ENCODE results near the gene TSNAXIP1.
"Not testable (repeated sequence)": the region's sequence is repeated elsewhere in the genome, so short reads cannot be mapped to it uniquely, and the experiment has no call there.

Gene TSNAXIP1

DNA sequence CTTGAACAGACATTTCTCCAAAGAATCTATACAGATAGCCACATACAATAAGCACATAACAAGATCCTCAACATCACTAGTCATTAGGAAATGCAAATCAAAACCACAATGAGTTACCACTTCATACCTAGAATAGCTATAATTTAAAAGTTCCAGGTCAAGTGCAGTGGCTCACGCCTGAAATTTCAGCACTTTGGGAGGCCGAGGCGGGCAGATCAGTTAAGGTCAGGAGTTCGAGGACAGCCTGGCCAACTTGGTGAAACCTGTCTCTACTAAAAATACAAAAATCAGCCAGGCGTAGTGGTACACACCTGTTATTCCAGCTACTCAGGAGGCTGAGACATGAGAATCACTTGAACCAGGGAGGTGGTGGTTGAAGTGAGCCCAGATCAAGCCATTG is 20.2 kb upstream of the TSNAXIP1 start:
- DNase-seq, result no peak

DNA sequence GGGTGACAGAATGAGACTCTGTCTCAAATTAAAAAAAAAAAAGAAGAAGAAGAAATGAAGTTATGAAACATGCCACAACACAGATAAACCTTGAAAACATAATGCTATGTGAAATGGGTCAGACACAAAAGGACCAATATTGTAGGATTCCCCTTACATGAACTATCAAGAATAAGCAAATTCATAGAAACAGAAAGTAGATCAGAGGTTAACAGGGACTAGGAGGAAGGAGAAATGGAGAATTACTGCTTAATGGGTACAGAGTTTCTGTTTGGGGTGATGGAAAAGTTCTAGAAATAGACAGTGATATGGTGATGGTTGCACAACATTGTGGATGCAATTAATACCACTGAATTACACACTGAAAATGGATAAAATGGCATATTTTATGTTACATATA is 16.6 kb upstream of the TSNAXIP1 start:
- DNase-seq, result no peak

DNA sequence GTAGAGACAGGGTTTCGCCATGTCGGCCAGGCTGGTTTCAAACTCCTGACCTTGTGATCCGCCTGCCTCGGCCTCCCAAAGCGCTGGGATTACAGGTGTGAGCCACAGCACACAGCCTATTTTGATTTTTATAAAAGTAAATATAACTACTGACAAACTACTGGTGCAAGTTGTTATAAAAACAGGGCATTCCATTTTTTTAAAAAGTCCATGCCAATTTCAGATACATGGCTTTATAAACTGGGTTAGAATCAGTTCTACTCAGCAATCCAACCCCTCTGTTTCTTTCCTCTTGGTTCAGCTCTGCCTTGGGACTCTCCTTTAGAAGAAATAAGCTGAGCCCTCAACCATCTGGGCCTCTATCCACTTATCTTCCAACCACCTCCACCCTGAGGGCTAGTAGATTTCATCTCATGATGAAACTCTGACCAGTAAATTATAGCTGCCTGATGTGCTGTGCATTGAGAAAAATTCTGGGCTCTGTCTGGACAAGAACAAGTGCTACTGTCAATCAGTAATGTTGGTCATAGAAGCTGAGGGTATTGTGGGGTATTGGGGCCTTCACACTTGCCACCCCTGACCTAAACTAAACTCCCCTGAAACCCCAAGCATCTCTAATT is 10.5 kb upstream of the TSNAXIP1 start:
- DNase-seq, result no peak

DNA sequence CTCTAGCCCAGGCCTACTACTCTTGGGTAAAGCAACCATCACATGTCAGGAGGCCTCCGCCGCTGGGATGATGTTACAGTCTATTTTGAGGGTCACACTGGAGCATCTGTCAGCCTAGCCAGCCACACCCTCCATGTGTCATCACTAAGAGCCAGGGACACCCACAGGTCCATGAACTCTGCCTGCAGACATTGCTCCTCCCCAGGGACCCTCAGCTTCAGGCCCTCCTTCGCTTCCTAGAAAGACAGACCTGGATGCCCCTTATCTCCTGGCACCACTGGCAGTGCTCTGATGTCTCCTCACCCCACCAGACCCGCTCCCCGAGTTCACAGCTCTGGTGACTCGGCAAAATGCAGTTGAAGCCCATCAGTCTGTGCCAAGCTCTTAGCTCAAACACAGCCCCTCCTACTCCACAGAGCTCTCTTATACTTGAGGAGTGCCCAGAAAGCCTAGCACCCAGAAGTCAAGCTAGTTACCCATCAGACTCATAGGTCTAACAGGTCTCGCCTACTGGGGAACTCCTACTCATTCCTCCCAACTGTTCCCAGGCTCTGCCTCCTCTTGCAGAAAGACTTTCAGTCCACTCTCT is 6.3 kb upstream of the TSNAXIP1 start:
- no peak for DNase-seq

DNA sequence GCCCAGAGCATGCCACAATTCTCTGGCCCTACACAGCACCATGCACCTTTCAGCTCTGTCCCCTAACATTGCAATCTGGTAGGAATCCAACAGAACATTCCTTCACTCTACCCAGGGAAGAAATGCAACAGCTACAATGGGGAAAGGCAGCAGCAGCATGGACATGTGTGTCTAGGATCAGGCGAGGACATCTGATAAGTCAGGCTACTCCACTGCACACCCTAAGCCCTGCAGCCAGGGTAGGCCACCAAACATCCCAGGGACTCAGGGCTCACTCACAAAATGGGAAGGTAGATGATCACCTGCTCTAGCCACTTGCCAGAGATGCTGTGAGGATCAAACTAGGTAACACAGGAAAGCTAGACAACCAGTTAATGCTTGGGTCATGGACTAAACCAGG is 5.4 kb upstream of the TSNAXIP1 start:
- no peak for DNase-seq

DNA sequence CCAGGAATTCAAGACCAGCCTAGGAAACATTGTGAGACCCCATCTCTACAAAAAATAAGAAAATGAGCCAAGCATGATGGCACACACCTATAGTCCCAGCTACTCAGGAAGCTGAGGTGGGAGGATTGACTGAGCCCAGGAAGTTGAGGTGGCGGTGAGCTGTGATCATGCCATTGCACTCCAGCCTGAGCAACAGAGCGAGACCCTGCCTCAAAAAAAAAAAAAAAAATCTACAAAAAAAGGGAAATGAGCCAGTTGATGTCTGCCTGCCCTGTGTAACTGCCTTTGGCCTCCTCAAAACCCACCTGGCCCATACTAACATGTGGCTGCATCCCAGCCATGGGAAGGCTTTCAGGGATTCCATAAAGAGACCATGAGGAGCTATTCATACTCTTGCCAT is 4.8 kb upstream of the TSNAXIP1 start:
- no peak for DNase-seq

DNA sequence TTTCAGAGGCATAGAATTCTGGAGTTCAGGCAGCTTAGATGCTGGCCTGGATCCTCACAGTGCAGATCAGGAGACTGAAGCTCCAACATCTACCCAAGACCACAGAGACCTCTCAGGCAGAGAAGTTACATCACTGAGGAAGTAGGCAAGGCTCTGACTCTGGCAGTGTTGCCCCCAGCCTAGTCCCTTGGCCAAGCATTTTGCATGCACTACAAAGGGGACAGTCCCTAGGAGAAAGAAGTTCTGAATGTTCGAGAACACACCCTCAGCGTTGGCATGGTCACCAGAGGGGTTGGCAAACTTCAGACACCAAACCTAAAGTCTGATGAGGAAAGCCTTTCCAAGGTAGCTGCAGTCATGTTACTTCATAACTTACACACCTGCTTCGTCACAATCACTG is 2.8 kb upstream of the TSNAXIP1 start:
- no peak for DNase-seq

DNA sequence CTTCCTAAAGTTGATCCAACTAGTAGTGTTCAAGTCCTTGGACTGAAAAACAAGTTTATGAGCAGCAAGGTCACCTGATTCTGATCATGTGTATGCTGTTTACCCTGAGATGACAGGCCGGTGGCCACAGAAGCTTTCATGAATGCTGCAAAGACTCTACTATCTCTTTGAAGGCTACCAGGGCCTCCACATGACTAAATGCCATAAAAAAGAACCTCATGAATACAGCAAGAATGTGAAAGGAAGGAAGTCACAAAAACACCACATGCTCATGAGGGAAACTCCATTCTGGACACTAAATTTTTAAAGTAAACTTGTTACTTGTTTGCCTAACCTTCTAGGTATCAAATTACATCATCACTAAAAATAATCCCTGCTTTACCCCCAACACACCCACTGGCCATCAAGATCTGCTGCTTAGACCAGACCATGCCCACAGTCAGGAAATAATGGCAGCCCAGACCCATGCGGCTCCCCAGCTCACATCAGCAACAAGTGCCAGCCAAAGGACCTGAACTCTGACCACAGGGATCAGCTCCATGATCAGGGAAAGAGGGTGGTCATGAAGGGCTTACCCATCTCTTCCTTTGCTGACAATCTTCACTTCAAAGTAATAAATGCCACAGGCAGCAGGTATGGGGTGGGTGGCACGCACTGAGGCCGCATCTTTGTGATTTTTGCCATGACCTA is 1.7 kb upstream of the TSNAXIP1 start:
- DNase-seq, result no peak

DNA sequence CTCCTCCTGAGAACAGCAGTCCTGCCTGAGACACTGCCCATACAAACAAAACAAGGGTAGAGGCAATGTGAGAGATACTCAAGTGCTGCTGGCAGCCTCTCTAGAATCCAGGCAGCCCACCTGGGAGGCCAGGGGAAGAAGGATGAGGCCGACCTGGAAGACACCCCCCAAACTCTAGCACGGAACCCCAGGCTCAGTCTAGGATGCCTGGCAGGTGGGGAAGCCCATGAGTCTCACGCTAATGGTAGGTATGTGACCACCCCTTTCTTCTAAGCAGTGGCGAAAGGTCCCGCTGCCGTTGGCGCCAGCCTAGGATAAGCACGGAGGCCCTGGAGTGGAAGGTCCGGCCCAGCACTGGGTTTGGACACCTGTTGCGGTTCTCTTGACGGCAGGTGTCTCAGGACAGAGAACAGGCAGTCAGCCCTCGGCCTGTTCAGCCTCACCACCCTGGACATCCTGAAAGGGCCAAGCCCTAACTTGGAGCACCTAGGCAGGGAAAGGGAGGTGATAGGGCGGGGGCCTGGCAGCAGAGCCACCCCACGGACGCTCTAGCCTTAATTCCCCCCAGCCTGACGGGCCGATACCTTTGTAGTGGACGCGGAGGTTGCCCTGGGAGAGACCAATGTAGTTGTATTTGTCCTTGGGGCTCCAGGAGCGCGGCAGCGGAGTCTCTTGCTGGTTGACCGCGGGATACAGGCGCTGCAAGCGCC is 816 bp upstream of the TSNAXIP1 start:
- DNase-seq, result no peak

DNA sequence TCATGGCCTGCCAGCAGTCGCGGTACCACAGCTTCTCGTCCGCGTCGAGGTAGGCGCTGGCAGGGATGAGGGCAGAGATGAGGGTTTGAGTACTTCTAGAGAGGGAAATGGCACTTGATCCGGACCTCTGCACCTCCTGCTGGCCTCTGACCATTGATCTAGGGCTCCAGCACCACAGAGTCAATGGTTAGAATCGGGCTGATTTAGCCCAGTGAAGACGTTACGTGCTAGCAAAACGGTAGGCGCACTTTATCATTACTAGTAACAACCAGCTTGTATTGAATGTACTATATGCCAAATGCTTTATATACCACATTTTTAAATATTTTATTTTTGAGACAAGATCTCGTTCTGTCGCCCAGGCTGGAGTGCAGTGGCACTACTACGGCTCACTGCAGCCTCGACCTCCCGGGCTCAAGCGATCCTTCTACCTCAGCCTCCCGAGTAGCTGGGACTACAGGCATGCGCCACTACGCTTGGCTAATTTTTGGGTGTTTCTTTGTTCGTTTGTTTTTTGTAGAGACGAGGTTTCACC is 526 bp downstream of the TSNAXIP1 start:
- no peak for DNase-seq

DNA sequence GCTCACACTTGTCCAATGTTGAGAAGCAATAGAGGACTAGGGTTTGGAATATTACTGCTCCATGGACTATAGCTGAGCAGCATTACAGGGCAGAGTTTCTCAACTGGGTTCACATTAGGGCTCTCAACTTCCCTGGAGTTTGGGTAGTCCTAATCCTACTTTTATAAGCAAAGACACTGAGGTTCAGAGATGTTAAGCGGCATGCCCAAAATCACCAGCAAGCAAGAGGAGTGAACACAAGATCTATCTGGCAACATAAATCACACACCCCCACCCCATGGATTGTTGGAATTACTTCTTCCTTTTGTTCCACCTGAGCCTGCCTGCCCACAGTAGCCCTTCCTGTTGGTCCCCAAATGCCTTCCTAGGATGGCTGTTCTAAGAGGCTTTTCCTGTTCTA is 5.2 kb downstream of the TSNAXIP1 start:
- DNase-seq, result no peak

DNA sequence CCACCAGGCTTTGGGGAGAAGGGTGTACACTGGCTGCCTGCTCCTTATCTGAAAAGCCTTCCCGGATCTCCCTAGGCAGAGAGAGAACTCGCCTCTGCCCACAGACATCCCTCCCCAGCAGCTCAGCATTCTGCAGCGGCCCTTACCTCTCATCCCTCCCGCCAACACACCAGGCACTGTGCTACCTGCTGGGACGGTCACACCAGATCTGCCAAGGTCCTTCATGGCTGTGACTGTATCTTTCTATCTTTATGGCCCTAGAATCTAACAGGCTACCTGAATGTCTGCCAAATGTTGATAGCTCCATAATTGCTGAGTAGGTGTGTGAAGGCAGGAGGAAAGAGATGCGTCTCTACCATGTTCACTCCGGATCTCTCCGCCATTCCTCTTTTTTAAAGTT is 7.9 kb downstream of the TSNAXIP1 start:
- DNase-seq, result no peak

DNA sequence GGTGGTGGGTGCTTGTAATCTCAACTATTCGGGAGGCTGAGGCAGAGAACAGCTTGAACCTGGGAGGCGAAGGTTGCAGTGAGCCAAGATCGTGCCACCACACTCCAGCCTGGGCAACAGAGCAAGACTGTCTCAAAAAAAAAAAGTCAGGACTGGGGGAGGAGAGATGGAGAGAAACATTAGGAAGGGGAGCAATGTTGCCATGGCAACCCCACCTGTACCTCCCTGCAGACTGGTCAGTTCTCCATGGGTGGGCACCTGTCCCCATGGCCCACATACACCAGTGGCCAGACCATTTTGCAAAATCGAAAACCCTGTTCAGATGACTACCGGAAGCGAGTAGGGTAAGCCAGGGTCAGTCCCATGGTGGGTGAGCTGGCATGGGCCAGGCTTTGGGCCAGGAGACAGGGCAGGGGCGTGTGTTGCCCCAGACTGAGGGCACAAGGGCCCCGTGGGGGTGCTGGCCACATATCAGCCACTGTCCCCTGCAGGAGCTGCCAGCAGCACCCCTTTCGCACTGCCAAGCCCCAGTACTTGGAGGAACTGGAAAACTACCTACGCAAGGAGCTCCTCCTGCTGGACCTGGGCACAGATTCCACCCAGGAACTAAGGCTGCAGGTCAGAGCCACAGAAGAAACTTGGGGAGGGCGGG is 14.0 kb downstream of the TSNAXIP1 start:
- DNase-seq, result no peak

DNA sequence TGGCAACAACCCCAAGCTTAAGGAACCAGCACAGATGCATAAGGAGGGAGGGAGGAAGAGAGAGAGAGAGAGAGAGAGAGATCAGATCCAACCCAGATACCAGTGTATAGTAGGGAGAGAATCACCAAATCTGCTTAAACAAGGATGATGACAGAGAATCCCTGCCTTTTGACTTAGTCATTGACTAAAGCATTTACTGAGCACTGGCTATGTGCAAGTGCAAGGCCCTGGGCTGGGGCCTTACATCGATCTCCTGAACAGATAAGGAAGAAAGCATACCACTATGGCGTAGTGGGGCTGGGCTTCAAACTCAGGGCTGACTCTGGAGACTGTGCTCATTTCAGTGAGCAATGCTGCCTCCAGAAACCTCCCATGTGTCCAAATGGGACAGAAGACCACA is 15.8 kb downstream of the TSNAXIP1 start:
- DNase-seq, result no peak

DNA sequence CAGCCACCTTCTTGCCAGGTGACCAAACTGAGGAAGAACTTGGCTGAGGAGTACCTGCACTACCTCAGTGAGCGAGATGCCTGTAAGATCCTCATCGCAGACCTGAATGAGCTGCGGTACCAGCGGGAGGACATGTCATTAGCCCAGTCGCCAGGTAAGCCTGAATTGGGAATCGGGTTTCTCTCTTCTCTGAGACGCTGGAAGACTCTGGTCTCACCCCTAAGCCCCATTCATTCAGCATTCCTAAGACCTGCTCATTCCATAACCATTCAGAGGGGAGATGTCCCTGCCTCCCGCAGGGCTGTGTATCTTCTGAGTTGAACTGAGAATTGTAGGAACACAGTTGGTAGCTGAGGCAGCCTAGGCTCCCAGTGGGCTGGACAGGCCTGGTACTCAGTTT is 18.4 kb downstream of the TSNAXIP1 start:
- no peak for DNase-seq

DNA sequence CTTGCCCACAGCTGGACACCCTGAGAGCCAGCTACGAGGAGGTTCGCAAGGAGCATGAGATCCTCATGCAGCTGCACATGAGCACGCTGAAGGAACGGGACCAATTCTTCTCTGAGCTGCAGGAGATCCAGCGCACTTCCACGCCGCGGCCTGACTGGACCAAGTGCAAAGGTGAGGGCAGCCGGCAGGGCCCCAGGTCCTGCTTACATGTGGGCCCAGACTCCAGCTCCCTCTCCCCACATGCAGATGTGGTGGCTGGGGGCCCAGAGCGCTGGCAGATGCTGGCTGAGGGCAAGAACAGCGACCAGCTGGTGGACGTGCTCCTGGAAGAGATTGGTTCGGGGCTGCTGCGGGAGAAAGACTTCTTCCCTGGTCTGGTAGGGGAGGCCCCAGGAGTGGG is 19.2 kb downstream of the TSNAXIP1 start:
- no peak for DNase-seq

DNA sequence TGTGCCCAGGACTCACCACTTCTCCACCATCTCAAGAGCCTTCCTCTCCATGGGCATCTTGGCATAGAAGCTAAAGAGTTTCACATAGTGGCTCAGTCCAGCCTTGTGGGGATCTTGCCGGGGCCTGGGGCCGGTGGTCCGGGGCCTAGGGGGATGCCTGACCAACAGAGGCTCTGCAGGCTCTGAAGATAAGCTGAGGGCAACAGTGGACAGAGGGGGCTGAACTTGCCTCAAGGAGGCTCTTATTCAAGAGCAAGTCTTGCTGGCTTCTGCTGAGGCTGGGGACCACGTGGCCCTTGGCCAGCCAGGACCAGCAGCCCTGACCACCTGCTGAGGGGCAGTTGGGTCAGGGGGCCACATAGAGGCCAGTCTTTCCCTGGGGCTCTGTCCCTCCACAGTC is 22.0 kb downstream of the TSNAXIP1 start:
- DNase-seq, result no peak

DNA sequence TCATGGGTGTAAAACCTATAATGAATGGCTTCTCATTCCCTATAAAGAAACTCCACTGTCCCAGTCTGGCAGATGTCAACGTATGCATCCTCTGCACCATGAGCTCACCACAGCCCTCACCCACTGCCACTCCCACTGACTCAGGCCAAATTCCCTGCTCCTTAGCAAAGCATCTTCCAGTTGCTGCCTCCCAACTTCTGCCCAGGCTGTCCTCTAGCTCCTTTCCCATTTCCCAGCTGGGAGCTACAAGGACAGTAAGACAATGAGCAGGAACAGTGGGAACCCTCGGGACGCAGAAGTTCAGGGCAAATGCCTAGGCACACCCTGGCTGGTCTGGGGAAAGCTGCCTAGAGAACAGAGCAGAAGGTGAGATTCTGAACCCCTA is 26.3 kb downstream of the TSNAXIP1 start:
- no peak for DNase-seq

DNA sequence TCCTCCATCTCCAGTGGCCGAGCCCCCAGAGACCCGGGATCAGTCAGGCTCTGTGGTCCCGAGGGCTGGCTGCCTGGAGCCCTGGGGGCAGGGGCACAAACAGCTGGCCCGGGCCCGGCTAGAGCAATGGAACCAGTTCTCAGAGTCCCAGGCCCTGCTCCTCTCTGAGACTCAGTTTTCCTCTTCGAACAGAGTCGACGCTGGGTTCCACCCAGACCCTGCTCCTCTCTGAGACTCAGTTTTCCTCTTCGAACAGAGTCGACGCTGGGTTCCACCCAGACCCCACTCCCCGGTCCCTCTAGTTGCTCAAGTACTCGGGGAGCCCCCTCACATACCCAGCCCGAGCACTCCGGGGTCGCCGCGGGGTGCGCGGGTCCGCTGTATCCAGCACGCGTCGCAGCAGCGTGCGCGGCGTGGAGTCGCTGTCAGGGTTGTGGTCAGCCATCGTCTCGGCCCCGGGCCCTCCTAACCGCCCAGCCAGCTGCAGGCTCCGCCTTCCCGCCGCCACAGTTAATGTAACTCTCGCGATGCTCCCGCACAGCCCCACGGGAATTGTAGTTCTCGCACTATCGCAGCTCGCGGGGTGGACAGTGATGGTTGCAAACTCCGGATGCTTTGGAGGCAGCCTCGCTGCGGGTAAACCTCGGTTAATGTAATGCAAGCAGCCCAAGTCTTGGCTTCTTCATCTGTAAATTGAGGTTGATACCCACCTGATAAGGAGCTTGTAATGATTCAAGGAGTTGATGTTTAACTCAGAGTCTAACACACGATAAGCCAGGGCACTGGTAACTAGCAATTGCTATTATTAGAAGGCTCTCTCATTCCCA is 26.9 kb downstream of the TSNAXIP1 start:
- DNase-seq, result peak; percentile 73

DNA sequence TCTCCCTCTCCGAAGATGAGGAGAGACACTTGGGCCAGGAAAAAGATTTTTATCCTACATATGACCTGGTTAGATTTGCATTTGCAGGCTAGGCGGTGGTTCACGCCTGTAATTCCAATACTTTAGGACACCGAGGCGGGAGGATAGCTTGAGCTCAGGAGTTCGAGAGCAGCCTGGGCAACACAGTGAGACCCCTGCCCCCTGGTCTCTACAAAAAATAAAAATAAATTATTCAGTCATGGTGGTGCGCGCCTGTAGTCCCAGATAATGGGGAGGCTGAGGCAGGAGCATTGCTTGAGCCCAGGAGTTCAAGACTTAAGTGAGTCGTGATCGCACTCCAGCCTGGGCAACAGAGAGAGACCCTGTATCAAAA is 27.5 kb downstream of the TSNAXIP1 start:
- no peak for DNase-seq

DNA sequence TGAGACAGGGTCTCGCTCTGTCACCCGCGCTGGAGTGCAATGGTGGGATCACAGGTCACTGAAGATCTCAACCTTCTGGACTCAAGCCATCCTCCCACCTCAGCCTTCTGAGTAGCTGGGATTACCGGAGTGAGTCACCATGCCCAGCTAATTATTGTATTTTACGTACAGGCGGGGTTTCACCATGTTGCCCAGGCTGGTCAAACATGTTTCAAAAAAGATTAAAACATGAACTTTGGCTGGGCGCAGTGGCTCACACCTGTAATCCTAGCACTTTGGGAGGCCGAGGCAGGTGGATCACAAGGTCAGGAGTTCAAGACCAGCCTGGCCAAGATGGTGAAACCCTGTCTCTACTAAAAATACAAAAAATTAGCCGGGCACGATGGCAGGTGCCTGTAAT is 30.5 kb downstream of the TSNAXIP1 start:
- DNase-seq, result not testable (repeated sequence)

DNA sequence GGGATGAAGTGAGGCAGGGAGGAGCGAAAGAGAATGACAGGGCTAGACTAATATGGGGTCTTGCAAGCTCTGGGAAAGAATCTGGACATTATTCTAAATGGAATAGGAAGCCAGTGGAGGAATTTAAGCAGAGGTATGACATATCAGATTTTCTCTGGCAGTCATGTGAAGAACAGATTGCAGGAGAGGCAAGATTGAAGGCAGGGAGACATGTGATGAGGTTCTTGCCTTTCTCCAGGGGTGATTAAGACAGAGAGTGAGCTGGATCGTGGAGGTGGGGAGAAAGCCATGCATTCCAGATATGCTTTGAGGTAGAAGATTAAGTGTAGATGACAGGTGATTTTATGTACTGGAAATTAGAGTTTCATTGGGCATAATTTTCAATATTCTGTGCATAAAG is 31.1 kb downstream of the TSNAXIP1 start:
- DNase-seq, result no peak

All from SHP77 treated with DMSO at 0.1 percent for 48 hours (cell line).